Keratinocyte (primary cell): ENCODE data around the gene PVALB.

Source experiments
- CTCF ChIP-seq, 3 experiments: IDR thresholded peaks in 1 of 3; conservative IDR thresholded peaks in 1 of 3; optimal IDR thresholded peaks in 1 of 3; 2 replicates in 2 of 3; 3 replicates in 1 of 3; pipeline versions ENCODE3 to v1.5.1; 2011; ENCODE audit warnings: low read length in 3 of 3, mild to moderate bottlenecking in 3 of 3, moderate library complexity in 2 of 3, control low read depth in 1 of 3, inconsistent platforms in 1 of 3; ENCODE audit not compliant: insufficient read depth in 2 of 3; ENCODE audit errors: extremely low read depth in 1 of 3
- EZH2 ChIP-seq: IDR thresholded peaks from one replicate; pipeline ENCODE4 v1.6.1; 2012; ENCODE audit warnings: inconsistent platforms, mild to moderate bottlenecking, low read length, moderate library complexity

GRCh38 chr22:36798674-36799066 is 18.2 kb downstream of the PVALB start:
- TF ChIP-seq CTCF (optimal IDR thresholded peaks at IDR 0.05 in 1 of 3, IDR thresholded peaks at IDR 0.05 in 1 of 3, conservative IDR thresholded peaks at IDR 0.05 in 1 of 3; ENCODE audit: extremely low read depth in 1 of 3, insufficient read depth in 2 of 3, low read length in 3 of 3) (no peak), EZH2 (no peak)
